Activated CD4-positive, alpha-beta T cell treated with anti-CD3 and anti-CD28 coated beads for 36 hours (primary cell): Measurements from ENCODE around the gene CNTNAP5. TPM values are rescaled to one million over a fixed set of nuclear protein-coding genes. Genes with fewer than 3 reads are reported as not detected.

Source experiments
- ATAC-seq: fragments of 200-7000 bp; cut with Tn5 transposase; one replicate; pipeline ENCODE4 v1.10.0; 2021; ENCODE audit warnings: mild to moderate bottlenecking, moderate library complexity
- CTCF ChIA-PET: fragments of 350-600 bp; sonication (Branson Sonifier 250); formaldehyde crosslinking; loops from one replicate; lab custom pipeline; 2021; ENCODE audit warnings: antibody characterized with exemption; lab: Charles Lee
- POLR2A ChIA-PET: fragments of 350-600 bp; sonication (Branson Sonifier 250); formaldehyde crosslinking; loops from one replicate; lab custom pipeline; 2021; ENCODE audit warnings: antibody characterized with exemption, inconsistent platforms; lab: Charles Lee
- DNase-seq: peaks from one replicate; pipeline ENCODE4 v3.0.0-alpha.2; 2020
- H3K27ac Mint-ChIP-seq: one replicate; pipeline ENCODE4 v1.8.0; 2021; ENCODE audit warnings: mixed read lengths
- H3K27me3 Mint-ChIP-seq: one replicate; pipeline ENCODE4 v1.8.0; 2021; ENCODE audit warnings: mixed read lengths
- H3K36me3 Mint-ChIP-seq: one replicate; pipeline ENCODE4 v1.8.0; 2021; ENCODE audit warnings: low read depth, mixed read lengths
- H3K4me1 Mint-ChIP-seq: one replicate; pipeline ENCODE4 v1.8.0; 2021; ENCODE audit warnings: mixed read lengths
- H3K4me3 Mint-ChIP-seq: one replicate; pipeline ENCODE4 v1.8.0; 2021; ENCODE audit warnings: mild to moderate bottlenecking, moderate library complexity, mixed read lengths
- H3K9me3 Mint-ChIP-seq: one replicate; pipeline ENCODE4 v1.8.0; 2021; ENCODE audit warnings: low read depth, mixed read lengths
- intact Hi-C, 2 experiments: fragments of 100-400 bp; cut with DNase I in 1 of 2; cut with micrococcal nuclease in 1 of 2; formaldehyde crosslinking; loops; one replicate each; pipeline versions ENCODE4 v1.14.2 to v1.15.1; 2022 to 2024; cut with DNase I, micrococcal nuclease
- total RNA-seq, 2 experiments: library from RNA; stranded (reverse); gene quantifications; one replicate each; pipeline ENCODE4 v1.2.3, GENCODE V29; 2021

CNTNAP5 gene
- total RNA-seq, 2 experiments from 2014 or later: not detected

DNA sequence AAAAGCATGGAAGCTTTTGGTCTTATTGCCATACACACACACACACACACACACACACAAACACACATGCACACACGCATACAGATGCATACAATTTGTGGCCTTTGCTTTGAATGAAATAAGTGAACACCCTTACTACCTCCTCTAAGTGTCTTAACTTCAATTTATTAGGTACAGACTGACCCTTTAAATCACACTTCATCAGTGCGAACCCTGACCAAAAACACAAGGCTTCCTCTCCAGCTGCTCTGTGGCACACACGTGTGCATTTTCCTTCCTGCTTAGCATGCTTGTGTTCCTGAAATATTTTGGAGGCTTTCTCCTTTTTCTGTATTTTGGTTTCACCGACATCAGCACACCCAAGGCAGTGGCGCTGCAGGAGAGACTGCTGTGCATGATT lies 96.0 kb downstream of the CNTNAP5 start:
- POLR2A ChIA-PET: no interaction called here
- CTCF ChIA-PET: no interaction called here
- Mint-ChIP-seq H3K27ac (no peak overlapping the region), H3K27me3 (no peaks in the 10 kb centered on the region), H3K4me1 (no peaks in the 10 kb centered on the region), H3K4me3 (no peak overlapping the region), H3K9me3 (peaks cover 8% of the 10 kb centered on the region), H3K36me3 (no peaks in the 10 kb centered on the region)
- intact Hi-C loops: no loop called here
- ATAC-seq (no peak), DNase-seq (no peak)

DNA sequence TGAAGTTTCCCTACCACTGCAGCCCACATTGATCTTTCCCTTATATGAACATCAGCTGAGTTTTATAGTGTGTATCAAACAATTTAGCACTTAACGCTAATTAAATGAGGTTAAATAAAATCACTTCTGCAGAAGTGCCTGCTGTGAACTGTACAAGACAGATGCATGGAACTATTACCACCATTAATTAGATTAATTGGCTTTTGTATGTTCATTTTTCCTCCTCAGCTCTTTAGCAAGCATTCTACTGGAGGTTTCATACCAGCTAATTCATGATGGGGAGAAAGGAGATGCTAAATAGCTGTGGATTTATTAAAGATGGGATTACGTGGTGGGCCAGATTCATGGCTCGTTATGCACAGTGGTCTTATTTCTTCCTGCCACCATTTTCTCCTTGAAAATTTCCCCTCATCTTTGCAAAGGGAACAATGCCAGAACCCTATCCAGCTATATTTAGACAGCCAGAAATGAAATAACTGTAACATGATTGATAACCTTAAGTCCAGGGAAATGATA lies 96.7 kb downstream of the CNTNAP5 start:
- DNase-seq (no peak), ATAC-seq (no peak)
- no peak overlapping the region for H3K27ac Mint-ChIP-seq
- POLR2A ChIA-PET: no interaction called here
- no peaks in the 10 kb centered on the region for H3K36me3 Mint-ChIP-seq
- intact Hi-C loops: no loop called here
- CTCF ChIA-PET: no interaction called here
- H3K27me3 Mint-ChIP-seq: no peaks in the 10 kb centered on the region
- peaks cover 8% of the 10 kb centered on the region for H3K9me3 Mint-ChIP-seq
- H3K4me3 Mint-ChIP-seq: no peak overlapping the region
- H3K4me1 Mint-ChIP-seq: no peaks in the 10 kb centered on the region

DNA sequence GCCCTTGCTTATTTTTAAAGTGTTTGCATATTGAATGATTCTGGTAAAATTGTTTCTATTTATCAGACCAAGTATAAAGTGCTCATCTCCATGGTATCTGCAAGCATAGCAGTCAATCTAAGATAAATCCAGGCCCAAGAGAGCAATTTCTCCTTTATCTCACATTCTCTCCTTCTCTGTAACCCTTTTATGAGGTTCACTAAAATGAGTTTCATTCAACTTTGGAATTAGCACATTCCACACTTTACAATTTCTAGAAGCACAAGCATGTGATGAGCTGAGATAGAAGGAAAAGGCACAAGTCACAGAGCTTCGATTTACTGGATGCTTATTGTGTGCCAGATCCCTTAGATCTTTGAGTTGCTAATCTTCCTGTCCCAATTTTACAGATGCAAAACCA lies 97.3 kb downstream of the CNTNAP5 start:
- no peaks in the 10 kb centered on the region for H3K4me1 Mint-ChIP-seq
- no peaks in the 10 kb centered on the region for H3K27me3 Mint-ChIP-seq
- ChIA-PET CTCF (no interaction called here), POLR2A (no interaction called here)
- no peak overlapping the region for H3K4me3 Mint-ChIP-seq
- DNase-seq (no peak), ATAC-seq (no peak)
- intact Hi-C loops: no loop called here
- H3K9me3 Mint-ChIP-seq: peaks cover 8% of the 10 kb centered on the region
- H3K36me3 Mint-ChIP-seq: no peaks in the 10 kb centered on the region
- H3K27ac Mint-ChIP-seq: no peak overlapping the region

DNA sequence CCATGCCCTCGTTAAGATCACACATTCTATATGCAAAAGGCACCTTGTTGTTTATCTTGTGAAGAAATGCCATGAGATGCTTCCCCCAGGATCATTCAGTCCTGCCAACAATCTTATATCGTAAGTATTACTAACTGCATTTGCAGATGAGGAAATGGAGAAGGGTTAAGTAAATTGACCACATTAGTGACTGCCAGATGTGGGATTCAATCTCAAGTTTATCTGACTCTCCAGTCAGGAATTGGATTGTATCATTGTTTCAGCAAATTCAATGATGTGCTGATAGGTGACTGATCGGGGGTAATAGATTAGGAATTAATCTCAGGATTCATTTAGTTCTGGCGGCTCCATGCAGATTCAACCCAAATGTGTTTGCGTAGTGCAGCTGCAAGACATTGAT lies 106.2 kb downstream of the CNTNAP5 start:
- ATAC-seq (no peak), DNase-seq (no peak)
- Mint-ChIP-seq H3K4me1 (no peaks in the 10 kb centered on the region), H3K36me3 (no peaks in the 10 kb centered on the region), H3K4me3 (no peak overlapping the region), H3K27me3 (no peaks in the 10 kb centered on the region), H3K9me3 (peaks cover 2% of the 10 kb centered on the region), H3K27ac (no peak overlapping the region)
- intact Hi-C loops: no loop called here
- ChIA-PET CTCF (no interaction called here), POLR2A (no interaction called here)

DNA sequence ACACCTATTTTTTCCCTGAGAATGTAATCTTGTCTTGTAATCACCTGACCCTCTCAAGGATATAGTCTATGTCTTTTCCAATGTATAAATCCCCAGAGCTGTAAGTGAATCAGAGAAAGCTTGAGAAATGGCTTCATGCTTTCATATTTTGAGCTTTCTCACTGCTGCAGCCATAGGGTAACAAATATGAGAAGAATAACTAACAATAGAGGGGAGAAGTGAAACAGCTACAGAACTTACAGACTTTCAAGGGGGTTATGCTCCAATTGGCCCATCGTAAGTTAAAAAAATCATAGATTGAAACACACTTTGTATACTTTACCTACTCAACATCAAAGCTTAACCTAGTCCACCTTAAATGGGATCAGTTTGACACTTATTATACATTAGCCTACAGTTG lies 111.0 kb downstream of the CNTNAP5 start:
- ChIA-PET POLR2A (no interaction called here), CTCF (no interaction called here)
- Mint-ChIP-seq H3K4me3 (no peak overlapping the region), H3K4me1 (no peaks in the 10 kb centered on the region), H3K27me3 (no peaks in the 10 kb centered on the region), H3K36me3 (no peaks in the 10 kb centered on the region), H3K9me3 (peaks cover 4% of the 10 kb centered on the region), H3K27ac (no peak overlapping the region)
- DNase-seq: no peak
- no peak for ATAC-seq
- intact Hi-C loops: no loop called here

DNA sequence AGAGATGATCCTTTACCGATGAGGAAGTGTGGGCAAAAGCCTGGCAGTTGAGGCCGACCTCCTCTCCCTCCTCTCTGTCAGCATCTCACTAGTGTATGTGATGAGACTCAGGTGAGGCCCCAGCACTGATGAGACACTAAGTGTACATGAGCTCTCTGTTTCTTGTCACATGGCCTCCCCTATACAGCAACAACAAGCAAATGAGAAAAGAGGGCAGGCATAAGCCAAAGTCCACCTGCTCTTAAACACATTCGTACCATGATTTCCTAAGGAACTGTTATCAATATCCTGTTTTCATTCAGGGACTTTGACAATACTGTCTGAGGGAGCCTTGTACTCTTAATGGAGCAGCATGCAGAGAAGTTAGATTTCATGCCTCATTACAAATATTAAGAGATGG lies 113.0 kb downstream of the CNTNAP5 start:
- no peak for DNase-seq
- ATAC-seq: no peak
- POLR2A ChIA-PET: no interaction called here
- no peaks in the 10 kb centered on the region for H3K27me3 Mint-ChIP-seq
- intact Hi-C loops: no loop called here
- CTCF ChIA-PET: no interaction called here
- H3K4me1 Mint-ChIP-seq: no peaks in the 10 kb centered on the region
- H3K36me3 Mint-ChIP-seq: no peaks in the 10 kb centered on the region
- H3K4me3 Mint-ChIP-seq: no peak overlapping the region
- H3K27ac Mint-ChIP-seq: no peak overlapping the region
- H3K9me3 Mint-ChIP-seq: peaks cover 4% of the 10 kb centered on the region

DNA sequence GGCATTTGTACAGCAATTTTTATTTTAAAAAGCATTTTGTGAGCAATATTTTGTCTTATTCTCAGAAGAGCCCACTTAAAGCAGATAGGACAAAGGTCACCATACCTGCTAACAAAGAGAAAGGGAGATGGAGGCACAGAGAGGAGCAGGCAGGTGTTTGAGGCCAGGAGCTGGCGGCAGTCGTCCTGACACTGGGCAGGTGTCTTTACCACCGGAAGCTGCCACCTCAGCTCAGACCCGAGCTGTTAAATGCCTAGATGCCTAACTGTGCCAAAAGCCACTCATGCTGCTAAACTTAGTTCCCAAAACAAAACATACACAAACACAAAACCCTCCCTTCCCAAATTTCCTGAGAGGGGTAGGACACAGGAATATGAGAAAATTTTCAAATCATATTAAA lies 120.9 kb downstream of the CNTNAP5 start:
- DNase-seq: no peak
- Mint-ChIP-seq H3K4me1 (no peaks in the 10 kb centered on the region), H3K36me3 (no peaks in the 10 kb centered on the region), H3K9me3 (peaks cover 4% of the 10 kb centered on the region), H3K4me3 (no peak overlapping the region), H3K27ac (no peak overlapping the region), H3K27me3 (no peaks in the 10 kb centered on the region)
- intact Hi-C loops: no loop called here
- ATAC-seq: no peak
- ChIA-PET CTCF (no interaction called here), POLR2A (no interaction called here)

DNA sequence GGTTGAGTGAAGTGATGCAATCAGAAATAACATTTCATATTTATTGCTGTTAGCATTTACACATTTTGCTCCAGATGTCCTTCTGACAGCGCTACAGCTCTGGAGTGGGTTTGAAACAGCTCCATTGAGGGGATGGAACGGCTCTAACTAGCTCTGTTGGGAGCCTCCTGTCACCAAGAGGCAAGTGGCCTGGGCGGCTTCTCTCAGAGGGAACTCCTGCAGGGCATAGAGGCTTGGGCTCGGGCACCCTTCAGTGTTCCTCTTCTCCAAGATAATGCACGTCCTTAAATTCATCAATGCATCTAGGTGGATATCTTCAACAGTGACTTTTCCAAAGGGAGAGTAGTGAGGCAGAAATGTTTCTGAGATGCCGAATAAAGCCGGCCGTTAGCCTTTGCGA lies 122.5 kb downstream of the CNTNAP5 start:
- intact Hi-C loops: no loop called here
- no peaks in the 10 kb centered on the region for H3K27me3 Mint-ChIP-seq
- no peak overlapping the region for H3K4me3 Mint-ChIP-seq
- no peaks in the 10 kb centered on the region for H3K4me1 Mint-ChIP-seq
- ChIA-PET CTCF (no interaction called here), POLR2A (no interaction called here)
- peaks cover 4% of the 10 kb centered on the region for H3K9me3 Mint-ChIP-seq
- DNase-seq (no peak), ATAC-seq (no peak)
- no peaks in the 10 kb centered on the region for H3K36me3 Mint-ChIP-seq
- no peak overlapping the region for H3K27ac Mint-ChIP-seq

DNA sequence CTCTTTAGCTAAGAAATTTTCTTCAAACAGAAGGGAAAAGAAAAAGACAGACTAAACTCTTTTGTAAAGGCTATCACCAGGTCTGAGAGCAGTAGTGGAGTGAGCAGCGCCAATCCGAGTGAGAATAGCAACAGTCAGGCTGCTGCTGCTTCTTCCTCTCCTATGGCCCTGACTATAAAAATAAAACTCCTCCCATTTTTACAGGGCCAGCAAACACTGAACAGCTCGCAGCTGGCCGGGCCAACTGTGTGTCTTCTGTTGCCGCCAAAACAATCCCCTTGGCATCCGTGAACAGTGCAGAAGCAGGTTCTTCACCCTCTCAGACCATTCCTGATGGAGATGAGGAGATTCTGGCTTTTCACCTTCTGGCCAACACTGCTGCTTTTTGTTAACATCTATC lies 124.5 kb downstream of the CNTNAP5 start:
- H3K27me3 Mint-ChIP-seq: no peaks in the 10 kb centered on the region
- ChIA-PET POLR2A (no interaction called here), CTCF (no interaction called here)
- H3K4me1 Mint-ChIP-seq: no peaks in the 10 kb centered on the region
- ATAC-seq (no peak), DNase-seq (no peak)
- no peak overlapping the region for H3K4me3 Mint-ChIP-seq
- intact Hi-C loops: no loop called here
- H3K36me3 Mint-ChIP-seq: no peaks in the 10 kb centered on the region
- H3K27ac Mint-ChIP-seq: no peak overlapping the region
- peaks cover 4% of the 10 kb centered on the region for H3K9me3 Mint-ChIP-seq

DNA sequence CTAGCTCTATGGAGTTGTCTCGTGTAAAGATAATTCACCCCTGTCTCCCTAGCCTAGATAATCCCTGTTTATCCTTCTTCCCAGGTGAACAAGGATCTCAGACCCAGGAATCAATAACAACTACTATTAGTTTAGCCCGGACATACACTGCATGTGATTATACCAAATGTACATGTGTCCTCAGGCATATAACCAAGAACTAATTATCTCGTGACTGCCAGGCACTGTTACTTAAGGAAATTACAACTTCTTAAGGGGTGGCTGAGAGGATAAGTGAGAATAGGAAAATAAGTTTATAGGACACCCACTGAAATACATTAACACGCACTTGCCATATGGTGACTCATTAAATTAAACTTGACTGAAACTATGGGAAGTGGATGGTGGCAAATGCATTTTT lies 126.6 kb downstream of the CNTNAP5 start:
- no peak for DNase-seq
- ATAC-seq: no peak
- Mint-ChIP-seq H3K4me1 (no peaks in the 10 kb centered on the region), H3K27me3 (no peaks in the 10 kb centered on the region), H3K9me3 (peaks cover 4% of the 10 kb centered on the region), H3K27ac (no peak overlapping the region), H3K4me3 (no peak overlapping the region), H3K36me3 (no peaks in the 10 kb centered on the region)
- POLR2A ChIA-PET: no interaction called here
- intact Hi-C loops: no loop called here
- CTCF ChIA-PET: no interaction called here

DNA sequence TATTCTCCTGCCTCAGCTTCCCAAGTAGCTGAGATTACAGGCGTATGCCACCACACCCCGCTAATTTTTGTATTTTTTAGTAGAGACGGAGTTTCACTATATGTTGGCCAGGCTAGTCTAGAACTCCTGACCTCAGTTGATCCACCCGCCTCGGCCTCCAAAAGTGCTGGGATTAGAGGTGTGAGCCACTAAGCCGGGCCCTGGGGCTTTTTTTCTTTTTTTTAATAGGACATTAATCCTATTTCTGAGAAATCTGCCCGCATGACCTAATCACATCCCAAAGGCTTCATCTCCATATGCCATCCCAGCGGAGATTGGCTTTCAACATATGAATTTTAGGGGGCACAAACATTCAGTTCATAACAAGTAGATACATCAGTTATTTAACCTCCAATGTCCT lies 128.6 kb downstream of the CNTNAP5 start:
- intact Hi-C loops: no loop called here
- CTCF ChIA-PET: no interaction called here
- peaks cover 2% of the 10 kb centered on the region for H3K9me3 Mint-ChIP-seq
- POLR2A ChIA-PET: no interaction called here
- no peak overlapping the region for H3K4me3 Mint-ChIP-seq
- no peaks in the 10 kb centered on the region for H3K4me1 Mint-ChIP-seq
- DNase-seq (no peak), ATAC-seq (no peak)
- no peaks in the 10 kb centered on the region for H3K36me3 Mint-ChIP-seq
- no peaks in the 10 kb centered on the region for H3K27me3 Mint-ChIP-seq
- no peak overlapping the region for H3K27ac Mint-ChIP-seq

DNA sequence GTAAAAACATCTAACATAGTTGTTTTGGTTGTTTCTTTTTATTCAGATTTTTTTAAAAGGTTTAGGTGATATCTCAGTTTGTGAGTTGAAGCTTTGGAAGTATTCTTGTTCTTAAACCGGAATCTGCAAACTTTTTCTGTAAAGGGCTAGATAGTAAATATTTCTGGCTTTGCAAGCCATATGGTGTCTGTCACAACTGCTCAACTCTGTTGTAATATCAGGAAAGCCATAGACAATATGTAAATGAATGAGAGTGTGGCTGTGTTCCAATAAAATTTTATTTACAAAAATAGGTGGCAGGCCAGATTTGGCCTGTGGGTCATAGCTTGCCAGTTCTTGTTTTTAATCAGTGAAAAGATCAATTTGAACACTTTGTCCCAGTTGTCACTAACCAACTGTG lies 134.1 kb downstream of the CNTNAP5 start:
- ChIA-PET CTCF (no interaction called here), POLR2A (no interaction called here)
- DNase-seq (no peak), ATAC-seq (no peak)
- H3K9me3 Mint-ChIP-seq: peaks cover 2% of the 10 kb centered on the region
- intact Hi-C loops: no loop called here
- H3K27me3 Mint-ChIP-seq: no peaks in the 10 kb centered on the region
- no peak overlapping the region for H3K4me3 Mint-ChIP-seq
- no peak overlapping the region for H3K27ac Mint-ChIP-seq
- H3K4me1 Mint-ChIP-seq: no peaks in the 10 kb centered on the region
- no peaks in the 10 kb centered on the region for H3K36me3 Mint-ChIP-seq

DNA sequence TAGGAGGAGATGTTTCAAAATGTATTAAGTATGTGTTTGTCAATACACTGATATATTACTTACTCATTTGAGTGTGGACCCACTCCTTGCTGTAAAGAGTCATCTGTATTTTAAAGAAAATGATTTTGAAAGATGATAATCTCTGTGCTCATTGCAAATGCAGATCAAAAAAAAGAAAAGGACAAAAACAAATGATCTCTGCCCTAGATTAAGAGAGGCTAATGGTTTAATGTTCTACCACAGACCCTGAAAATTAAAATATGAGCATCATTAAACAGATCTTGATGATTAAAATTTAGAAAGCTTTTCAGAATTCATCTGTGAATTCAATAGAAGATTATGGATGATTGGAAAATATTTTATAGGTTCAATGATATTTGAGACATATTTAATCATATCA lies 136.5 kb downstream of the CNTNAP5 start:
- no peak overlapping the region for H3K4me3 Mint-ChIP-seq
- CTCF ChIA-PET: no interaction called here
- intact Hi-C loops: no loop called here
- no peak overlapping the region for H3K27ac Mint-ChIP-seq
- no peaks in the 10 kb centered on the region for H3K36me3 Mint-ChIP-seq
- no peaks in the 10 kb centered on the region for H3K27me3 Mint-ChIP-seq
- H3K4me1 Mint-ChIP-seq: no peaks in the 10 kb centered on the region
- POLR2A ChIA-PET: no interaction called here
- no peak for DNase-seq
- peaks cover 4% of the 10 kb centered on the region for H3K9me3 Mint-ChIP-seq
- no peak for ATAC-seq
